Stimulated activated CD8-positive, alpha-beta memory T cell treated with anti-CD3 and anti-CD28 coated beads, Interleukin-2, amount 100 ng/mL, for 48 hours (primary cell): ENCODE results near the gene ALKAL2.

Experiments
- DNase-seq, 2 donors: peaks; one replicate each; pipeline ENCODE4 v3.0.0-alpha.2; 2020; ENCODE audit warnings: low read depth in 2 of 2

Gene ALKAL2

DNA sequence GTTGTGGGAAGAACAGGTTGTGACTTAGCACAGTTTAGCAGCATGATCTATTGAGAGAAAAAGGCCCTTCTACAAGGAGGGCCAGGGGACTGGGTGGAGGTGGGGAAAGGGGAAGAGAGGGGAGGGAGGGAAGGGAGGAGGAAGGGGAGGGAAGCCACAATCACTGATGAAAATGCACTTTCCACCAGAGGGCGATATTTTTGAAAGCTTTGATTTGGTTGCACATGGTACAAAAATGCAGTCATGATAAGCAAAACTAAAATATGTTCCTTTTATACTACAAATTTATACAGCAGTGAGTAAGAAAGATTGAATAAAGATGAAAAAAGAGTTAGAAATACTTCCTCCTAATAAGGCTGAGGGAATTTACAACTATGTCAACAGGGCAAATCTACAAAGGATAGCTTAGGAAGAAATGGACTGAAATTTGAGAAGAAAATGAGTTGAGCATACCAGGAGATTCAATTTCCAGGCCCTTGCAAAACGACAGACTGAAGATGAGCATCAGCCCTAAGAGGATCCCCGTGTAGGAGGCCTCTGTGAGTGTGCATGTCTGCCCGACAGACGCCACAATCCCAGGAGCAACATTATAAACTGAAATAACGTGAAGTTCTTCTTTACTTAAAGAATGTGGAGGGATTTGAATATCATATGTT is 41.3 kb downstream of the ALKAL2 start:
- DNase-seq: no peak

DNA sequence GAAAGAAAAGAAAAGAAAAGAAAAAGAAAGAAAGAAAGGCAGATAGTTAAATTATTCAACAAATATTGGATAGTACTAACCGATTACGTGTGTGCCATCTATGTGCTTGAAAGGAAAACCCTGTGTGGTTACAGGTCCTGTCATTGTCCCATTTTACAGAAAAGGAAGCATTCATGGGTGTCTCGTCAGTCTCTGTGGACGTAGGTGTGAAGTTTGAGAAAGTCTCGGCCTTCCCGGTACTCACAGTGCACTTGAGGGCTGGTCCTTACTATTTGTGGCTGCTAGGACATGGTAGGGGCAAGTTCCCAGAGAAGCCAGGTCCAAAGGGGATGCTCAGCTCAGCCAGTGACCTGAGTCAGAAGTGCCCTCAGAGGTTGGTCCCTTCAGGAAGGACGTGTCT is 43.3 kb downstream of the ALKAL2 start:
- DNase-seq: no peak

DNA sequence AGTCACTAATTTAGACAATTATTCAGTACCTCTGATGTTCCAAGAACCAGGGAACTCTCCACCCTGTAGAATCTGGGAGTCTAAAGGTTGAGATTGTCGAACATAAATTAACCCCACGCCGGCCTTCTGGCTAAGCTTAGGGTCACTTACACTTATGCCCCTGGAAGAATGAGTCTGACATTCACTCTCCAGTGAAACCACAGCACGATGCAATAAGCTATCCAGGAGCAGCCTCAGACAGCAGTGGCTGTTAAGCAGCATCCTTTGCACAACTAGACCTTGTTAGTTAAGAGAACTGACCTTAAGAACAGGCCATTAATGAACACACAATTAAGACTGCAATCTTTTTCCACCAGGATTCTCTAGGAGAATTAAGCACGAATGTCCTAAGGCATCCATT is 49.0 kb downstream of the ALKAL2 start:
- no peak for DNase-seq

GRCh38 chr2:238431-238830 is 49.5 kb downstream of the ALKAL2 start:
- DNase-seq: no peak

GRCh38 chr2:237878-238277 is 50.0 kb downstream of the ALKAL2 start:
- no peak for DNase-seq

GRCh38 chr2:236993-237539 is 50.8 kb downstream of the ALKAL2 start:
- DNase-seq: no peak

DNA sequence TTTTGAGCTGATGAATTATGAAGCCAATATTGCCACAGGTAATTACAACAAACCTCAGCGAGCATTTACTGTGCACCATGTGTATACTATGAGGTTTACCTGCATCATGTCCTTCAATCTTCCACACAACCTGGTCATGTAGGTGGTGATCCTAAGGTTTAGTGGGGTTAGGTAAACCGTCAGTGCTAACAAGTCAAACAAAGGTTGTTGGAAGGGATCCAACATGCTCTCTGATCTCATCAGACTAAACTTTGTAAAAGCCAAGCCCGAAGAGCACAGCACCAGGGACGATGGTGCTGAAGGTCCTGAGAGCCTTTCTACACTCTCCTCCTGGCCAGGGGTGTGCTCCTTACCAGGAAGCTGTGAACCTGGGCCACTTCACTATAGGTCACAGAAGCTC is 53.5 kb downstream of the ALKAL2 start:
- DNase-seq: no peak

- DNase-seq: no peak
Measured at GRCh38 chr2:233030-233429, 54.9 kb downstream of the ALKAL2 start.

DNA sequence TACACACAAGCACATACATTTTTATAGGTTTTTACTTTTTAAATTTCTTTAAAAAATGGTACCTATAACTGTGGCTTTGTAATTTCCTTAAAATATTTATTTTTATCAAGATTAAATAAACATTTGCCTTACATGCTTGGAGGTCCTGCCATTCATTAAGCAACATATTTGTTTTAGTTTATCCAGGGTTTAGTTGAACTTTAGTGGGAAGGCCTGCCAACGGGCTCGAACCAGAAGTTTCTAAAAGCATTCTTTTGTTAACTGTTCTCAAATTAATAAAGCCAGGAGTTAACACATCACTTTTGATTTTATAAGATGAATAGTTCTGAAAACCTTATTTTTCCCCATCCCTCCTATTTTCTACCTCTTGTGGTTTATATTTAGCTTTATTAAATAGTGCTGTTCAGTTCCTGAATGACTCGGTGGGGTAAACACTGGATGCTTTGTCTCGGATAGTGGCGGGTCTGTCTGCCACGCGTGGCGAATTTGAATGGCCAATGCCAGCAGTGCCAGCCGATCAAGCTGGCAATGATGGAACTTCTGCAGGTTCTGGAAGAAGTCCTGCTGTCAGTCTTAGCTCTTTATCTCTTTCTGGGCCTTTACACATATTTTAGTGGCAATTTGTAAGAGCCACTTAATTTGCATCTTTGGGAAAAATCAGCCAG is 56.2 kb downstream of the ALKAL2 start:
- DNase-seq: no peak
